Measurements from ENCODE around the gene F7.
"Not testable (repeated sequence)": the region's sequence is repeated elsewhere in the genome, so short reads cannot be mapped to it uniquely, and the experiment has no call there.

Gene F7

DNA sequence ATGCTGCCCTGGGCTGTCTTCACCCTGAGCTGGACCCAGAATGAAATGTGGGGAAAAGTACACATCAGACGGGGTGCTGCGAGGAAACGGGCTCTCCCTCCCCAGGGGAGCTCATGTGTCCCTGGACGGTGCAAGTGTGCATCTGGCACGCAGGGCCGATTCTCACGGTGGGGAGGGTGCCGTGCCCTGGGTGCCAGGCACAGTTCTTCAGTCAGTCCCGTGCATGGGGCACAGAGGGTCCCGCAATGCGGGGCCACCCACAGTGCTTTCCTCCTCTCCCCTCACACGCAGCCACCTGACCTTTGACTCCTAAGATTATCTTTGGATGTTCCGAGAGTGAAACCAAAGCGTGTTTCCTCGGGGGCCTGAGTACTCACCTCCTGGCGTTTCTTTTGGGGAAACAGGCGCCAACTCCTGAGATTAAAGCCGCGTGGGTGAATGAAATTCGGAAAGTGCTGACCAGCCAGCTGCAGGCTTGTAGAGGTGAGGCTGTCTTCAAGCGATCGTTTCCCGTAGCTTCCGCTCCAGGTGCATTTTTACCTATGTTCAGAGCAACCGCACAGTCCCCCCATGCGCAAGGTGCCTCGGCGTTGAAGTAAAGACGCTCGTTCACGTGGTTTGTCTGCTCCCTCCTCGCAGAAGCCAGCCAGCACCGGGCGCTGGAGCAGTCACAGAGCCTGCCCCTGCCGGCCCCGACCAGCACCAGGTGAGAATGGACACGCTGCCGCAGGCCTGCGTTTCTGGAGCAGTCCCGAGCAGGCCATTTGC is 17.5 kb upstream of the F7 start:
- ATAC-seq, result no peak

DNA sequence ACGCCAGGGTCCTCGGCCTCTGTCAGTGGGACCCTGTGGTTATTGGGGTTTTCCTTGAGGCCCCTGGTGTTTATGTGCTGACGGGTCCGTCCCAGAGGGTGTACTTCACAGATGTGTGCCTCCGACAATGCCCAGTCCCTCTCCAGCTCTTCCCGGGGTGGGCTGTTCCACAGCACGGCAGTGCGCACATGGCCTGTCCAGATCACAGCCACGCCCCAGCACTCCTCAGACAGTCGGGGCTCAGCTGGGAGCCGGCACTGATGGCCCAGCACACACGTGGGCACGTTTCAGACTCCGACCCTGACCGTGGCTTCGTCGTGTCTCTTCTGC is 16.9 kb upstream of the F7 start:
- no peak for ATAC-seq

DNA sequence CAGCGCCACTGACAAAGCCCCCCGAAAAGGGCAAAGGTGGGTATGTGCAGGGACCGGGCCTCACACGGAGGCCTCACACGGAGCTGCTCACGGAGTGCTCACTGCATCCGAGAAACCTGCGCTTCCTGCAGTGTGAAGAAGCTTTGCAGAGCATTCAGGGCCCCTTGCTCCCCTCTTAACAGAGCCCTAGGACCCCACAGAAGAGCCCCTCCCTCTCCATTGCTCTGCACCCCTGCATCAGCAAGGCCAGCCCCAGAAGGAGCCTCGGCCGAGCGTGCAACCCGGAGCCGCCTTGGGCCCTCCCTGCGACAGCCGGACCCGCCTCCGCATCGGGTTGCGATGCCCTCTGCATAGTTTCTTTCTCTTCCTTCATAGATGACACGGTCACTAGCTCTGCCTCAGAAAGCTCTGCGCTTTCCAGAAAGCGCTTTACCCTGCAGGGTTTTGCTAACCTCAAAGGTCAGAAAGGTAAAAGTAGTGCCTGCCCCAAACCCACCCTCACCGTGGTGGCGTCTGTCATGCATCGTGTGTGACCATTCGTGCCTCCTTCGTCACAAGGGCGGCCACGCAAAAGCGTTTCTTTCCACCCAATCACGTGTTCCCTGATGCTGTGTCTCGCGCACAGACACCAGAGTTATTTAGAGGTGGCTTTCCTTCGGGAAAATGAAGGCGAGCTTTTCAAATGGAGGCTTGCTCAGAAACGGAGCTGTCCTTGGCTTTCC is 15.7 kb upstream of the F7 start:
- ATAC-seq, result no peak

DNA sequence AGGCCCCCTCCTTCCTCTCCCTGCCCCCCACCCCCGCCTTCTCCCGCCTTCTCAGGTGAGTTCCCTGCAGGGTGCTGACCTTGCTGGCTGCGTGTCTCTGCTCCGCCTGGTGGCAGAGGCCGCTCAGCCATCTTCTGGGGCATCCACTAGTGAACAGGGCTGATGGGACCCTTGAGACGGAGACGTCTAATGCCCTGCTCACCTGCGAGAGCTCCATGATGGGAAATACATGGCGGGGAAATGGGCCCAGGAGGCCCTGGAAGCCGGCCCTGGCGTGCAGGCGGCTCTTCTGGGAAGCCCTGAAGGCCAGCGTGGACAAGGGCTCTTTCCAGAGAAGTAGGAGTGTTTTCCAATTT is 15.2 kb upstream of the F7 start:
- ATAC-seq, result no peak

DNA sequence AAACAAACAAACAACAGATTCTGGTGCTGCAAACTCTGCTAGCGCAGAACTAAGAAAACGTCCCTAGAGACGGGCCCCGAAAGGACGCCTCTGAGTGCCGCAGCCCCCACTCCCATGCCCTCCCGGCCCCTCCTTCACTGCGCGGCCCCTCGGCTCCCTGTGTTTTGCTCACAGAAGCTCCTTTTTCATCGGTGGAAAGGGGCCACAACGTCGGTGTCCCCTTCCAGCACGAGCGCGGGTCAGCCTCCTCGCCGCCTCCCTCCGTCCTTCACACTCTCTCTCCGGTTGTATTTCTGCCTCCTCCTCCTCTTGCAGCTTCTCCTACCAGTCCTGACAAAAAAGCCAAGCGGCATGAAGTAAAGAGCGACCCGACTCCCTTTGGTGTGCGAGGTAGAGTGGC is 14.8 kb upstream of the F7 start:
- ATAC-seq, result no peak

DNA sequence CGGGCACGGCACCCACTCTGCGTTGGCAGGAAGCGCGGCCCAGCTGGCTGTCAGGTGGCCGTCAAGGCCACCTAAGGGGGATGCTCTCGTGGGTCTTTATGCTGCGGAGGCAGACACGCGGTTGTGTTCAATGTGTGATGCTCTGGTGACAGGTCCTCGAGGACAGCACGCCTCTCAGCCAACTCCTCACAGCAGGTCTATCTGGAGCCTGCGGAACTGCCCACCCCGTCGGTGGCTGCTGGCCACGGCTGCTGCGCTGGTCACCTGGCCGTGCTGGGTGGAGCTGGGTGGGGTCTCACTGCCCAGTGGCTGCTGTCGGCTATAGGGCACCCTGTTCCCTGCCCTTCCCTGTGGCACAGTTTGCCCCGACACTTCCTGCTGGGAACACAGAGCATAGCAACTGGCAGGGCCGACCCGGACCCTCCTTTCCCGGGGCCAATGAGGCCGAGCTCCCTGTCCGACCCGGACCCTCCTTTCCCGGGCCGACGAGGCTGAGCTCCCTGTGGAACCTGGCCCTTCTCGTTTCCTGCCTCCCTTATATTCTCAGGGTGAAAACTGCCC is 14.3 kb upstream of the F7 start:
- no peak for ATAC-seq

DNA sequence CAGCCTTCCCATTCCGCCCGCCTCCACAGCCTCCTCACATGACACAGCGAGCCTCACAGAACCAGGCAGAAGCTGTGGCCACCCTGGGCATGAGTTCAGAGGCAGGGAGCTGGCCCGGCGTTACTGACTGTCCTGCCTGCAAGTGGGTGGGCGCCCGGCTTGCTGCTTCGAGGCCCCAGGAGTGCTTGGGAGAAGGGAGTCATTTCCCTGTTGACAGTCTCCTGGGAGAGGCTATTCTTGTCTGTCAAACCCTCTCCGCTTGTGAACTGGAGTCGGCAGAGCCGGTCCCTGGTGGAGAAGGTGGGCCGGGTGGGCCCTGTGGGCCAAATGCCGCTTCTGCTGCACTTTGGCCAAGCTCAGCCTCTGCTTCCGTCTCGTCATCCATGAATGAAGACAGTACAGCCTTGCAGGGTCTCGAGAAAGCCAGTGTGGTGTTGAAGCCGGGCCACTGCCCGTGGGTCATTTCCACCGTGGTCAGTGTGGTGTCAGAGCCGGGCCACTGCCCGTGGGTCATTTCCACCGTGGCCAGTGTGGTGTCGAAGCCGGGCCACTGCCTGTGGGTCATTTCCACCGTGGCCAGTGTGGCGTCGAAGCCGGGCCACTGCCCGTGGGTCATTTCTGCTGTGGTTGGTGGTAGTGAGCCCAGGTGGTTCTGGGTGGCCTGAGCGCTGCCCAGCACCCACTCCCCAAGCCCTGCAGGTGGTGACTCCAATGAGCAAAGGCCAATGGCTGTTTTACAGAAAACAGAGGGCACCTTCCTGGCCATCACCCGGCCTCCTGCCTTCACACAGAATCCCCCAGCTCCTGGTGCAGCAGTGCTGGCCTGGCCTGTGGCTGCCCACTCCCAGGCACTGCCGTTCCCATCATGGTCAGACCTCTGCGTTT is 13.5 kb upstream of the F7 start:
- no peak for ATAC-seq

DNA sequence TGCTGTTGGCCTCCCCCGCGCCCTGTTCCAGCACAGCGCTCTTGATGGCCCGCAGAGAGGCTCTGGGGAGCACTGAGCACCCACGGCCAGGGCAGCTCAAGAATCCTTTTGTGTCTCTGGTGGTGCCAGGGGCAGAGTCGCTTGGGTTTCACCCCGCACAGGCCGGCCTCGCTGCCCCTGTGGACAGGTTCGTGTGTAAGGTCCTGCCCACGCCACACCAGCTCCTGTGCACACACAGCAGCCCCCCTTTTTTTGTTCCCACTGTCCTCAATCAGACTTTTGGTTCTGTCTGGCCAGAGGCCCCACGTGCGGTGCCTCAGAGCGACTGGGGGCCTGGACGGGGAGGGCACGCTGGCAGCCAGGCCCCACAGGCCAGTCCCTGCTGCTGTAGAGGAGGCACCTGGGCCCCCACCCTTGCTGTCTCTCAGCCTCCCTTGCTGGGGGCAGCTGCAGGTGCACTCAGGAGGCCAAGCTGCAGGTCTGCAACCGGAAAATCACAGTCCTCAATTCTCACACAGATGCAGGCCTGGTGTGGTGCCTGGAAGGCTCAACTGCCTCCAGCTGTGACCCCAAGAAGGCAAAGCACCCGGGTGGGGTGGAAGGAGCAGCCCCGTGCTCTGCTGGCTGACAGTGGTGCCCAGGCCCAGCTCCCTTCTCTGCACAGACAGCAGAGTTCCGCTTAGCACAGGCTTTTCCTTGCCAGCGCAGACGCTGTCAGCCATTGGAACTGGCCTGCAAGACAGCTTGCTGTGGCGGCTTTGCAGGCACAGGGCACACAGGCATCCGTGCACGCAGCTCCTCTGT is 12.6 kb upstream of the F7 start:
- no peak for ATAC-seq

DNA sequence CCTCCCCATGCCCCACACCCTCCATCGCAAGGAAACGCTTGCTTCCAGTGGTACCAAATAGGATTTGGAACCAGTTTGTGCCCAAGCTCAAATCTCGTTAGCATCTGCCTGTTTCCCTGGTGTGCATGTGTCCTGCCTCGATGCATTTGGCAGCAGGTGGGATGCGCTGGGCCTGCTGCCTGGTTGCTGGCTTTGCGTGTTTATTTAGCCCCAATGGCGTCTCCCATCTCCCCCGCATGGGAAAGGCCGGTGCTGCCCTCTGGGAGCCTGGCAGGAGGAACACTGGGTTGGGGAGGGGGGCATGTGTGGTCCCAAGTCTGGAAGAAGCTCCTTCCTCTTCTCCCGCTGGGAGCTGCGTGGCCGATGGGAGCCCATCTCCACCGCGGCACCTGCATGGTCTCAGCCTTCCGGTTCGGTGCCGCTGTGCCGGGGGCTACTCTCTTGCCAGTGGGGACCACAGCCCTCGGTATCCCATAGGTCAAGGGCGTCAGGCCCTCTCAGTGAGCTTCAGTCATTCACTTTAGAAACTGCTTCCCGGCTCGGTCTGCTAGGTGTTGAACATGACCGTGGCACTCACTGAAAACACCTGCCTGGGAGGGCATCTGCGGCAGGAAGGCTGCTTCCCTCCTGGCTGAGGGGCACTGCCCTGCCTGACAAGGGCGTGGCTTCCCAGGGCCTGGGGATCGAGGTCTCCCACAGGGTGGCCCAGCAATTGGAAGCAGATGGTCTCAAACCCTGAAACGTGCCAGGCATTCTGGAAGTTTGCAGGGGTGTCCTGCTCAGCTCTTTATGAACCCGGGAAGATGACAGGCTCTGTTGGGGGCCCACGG is 11.8 kb upstream of the F7 start:
- no peak for ATAC-seq

DNA sequence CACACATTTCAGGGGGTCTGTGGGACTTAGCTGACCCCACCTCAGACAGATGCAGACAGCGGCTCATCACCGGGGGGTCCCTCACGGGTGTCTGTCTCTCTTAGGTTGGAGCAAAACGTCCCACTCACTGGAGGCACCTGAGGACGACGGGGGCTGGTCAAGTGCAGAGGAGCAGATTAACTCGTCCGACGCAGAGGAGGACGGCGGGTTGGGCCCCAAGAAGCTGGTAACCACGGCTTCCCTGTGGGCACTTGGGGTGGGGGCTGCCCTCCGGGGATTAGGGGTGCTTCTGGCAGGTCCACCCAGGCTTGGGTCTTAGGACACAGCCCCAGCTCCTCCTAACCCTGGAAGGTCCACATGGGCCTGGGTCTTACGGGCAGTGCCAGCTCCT is 11.2 kb upstream of the F7 start:
- no peak for ATAC-seq

DNA sequence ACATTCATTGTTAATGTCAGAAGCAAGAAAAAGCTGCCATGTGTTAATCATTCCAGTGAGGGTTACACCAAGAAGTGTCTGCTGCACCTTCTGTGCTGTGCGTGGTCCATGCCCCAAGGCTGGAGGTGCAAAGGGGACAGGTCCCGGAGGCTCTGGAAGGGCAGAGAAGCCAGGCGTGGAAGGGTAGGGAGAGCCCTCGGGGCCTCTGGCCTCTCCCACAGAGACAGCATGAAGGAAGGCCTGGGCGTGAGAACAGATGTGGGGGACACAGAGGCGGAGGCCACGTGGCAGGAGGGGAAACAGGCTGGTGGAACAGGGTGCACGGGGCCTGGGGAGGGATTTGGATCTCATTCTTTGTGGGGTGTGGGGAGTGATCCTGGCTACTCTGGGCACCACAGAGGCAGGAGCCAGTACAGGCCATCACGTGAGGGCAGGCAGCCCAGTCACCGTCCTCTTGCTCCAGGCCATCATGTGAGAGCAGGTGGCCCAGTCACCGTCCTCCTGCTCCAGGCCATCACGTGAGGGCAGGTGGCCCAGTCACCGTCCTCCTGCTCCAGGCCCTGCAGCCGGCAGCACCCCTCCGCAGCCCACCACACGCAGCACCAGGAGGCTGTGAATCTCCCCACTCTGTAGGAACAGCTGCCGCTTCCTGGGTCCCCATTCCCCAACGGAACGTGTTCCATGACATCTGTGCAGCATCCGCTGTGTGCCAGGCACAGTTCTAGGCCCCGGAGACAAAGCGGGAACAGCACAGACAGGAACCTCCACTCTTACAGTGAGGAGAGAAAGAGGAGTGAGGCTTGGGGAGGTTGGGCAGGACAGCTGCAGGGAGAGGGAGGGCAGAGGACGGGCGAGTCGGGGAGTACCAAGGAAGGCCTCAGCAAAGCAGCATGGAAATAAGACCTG is 10.2 kb upstream of the F7 start:
- no peak for ATAC-seq

DNA sequence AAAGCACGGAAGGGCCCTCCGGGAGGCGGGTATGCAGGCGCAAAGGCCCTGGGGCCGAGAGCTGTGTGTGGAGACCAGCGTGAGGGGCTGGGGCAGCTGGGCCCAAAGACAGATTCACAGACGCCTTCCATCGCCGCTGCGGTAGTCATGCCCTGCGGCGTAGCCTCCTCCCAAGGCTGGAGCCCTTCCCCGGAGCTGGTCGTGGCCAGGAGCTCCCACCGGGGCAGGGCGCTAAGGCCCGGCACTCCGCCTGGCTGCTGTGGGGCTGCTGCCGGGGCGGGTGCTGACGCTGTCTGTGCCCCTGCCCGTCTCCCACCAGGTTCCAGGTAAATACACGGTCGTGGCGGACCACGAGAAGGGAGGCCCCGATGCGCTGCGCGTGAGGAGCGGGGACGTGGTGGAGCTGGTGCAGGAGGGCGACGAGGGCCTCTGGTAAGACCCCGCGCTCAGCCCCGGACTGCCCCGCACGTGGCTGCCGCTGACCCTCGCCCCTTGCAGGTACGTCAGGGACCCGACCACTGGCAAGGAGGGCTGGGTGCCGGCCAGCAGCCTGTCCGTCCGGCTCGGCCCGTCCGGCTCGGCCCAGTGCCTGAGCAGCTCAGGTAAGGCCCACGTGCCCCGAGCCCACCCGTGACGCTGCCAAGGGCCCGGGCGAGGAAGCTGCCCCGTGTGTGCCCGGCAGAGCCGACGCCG is 9.4 kb upstream of the F7 start:
- ATAC-seq, result no peak

DNA sequence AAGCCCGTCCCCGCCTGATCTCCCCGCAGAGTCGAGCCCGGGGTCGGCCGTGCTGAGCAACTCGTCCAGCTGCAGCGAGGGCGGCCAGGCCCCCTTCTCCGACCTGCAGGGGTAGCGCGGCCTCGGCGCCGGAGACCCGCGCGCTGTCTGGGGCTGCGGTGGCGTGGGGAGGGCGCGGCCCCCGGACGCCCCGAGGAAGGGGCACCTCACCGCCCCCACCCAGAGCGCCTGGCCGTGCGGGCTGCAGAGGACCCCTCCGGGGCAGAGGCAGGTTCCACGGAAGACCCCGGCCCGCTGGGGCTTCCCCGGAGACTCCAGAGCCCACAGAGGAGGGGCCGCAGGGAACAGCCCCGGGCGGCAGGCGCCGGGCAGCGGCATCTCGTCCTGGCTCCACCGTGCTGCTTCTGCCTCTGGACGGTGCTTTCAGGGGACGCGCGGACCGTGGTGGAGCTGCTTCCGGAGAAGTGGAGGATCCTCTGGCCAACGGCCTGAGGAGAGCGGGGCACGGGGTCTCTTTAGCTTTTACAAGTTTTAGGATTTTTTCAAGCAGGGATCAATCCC is 8.8 kb upstream of the F7 start:
- ATAC-seq, result no peak

DNA sequence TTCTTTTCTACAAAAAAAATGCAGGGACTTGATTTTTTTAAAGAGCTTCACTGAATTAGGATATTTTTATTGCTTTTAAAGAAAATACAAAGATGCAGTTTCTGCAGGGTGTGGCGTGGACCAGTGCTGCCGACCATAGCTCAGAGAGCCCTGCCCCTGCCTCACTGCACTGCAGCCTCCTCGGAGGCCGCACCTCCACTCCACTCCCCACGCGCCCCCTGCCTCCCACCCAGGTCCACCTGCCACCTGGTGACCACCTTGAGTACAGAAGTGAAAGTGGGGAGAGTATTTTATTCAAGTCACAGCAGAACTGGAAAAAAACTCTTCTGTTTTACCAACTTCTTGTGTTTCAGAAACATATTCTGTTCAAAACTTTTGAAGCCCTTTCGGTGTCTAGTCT is 7.9 kb upstream of the F7 start:
- no peak for ATAC-seq

DNA sequence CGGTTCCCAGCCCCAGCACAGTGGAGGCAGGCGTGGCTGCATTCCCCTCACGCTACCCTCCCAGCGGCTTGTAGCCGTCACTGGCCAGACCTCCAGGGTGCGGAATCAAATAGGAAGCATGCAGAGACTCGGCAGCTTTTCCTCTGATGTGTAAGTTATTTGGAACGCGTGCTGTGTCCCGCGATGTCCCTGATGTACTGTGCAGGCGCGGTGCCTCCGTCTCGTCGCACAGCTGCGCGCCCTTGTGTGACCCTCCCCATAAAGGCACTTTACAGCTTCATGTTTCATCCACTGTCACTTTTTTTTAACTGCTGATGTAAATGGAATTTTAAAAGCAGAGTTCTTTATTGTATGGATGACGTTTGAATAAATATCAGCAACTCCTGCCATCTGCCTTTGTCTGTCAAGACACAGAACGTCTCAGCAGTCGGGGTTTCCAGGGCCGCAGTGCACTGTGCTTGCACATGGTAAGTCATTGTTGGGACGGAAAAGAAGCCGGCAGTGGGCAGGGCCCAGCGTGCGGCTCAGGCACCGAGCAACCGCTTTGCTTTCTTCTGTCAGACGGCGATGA is 7.3 kb upstream of the F7 start:
- ATAC-seq, result no peak

DNA sequence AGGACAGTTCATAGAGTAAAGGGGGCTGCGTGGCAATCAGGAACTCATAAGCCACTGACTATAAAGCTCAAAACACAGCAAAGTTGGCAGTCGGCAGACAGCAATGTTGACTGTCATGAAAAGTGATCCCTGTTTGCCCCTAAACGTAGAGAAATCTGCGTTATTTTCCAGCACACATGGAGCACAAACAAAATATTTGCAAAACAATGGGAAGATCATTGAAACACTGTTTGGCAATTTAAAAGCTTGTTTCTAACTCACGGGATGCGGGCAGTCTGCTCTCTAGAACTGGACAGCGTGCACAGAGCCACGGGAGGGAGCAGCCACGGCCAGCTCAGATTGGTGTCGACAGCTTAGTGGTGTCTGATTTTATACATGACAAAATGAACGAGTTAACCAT is 6.4 kb upstream of the F7 start:
- ATAC-seq, result no peak

DNA sequence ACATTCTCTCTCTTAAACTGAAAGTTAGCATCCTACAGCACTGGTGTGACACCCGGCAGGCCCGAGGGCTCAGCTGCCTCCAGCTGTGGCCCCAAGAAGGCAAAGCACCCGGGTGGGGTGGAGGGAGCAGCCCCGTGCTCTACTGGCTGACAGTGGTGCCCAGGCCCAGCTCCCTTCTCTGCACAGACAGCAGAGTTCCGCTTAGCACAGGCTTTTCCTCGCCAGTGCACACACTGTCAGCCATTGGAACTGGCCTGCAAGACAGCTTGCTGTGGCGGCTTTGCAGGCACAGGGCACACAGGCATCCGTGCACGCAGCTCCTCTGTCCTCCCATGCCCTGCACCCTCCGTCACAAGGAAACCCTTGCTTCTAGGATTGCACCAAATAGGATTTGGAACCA is 3.3 kb upstream of the F7 start:
- ATAC-seq, result not testable (repeated sequence)

DNA sequence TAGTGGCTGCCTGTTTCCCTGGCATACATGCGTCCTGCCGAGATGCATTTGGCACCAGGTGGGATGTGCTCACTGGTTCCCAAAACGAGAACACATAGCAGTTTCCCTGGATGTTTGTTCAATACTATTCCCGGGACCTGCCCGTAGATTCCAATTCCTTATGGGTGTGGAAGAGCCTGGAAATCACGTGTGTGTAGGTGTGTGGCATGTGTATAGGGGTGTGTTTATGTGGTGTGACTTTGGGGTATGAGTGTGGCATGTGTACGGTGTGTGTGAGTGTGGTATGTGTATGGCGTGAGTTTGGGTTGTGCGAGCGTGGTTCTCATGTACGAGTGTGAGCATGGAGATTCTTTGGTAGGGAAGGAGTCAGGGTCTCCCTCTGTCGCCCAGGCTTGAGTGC is 2.9 kb upstream of the F7 start:
- no peak for ATAC-seq

DNA sequence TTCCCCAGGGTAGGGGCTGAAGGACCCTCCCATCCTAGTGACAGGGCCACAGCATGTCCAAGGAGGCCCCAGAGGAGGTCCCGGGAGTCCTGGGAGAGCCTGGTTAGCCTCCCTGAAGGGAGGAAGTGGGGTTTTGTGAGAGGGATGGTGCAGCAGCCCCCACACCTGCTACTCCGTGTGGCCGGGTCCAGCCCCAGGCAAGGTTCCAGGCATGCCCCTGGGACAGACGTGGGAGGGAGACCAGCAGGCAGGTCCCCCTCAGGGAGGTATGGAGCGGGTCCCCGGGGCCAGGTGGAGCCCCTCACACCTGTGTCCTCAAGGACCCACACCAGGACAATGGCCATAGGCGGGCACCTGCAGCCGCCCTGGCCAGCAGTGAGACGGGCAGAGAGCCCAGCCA is 1.9 kb upstream of the F7 start:
- no peak for ATAC-seq
